Nephron progenitor cell (in vitro differentiated cells): ENCODE results near the gene INPP1.

Experiments
- DNase-seq: peaks from one replicate; pipeline ENCODE4 v3.0.0; 2021
- H3K27ac Mint-ChIP-seq: 2 replicates; pipeline ENCODE4 v1.8.0; 2021; ENCODE audit warnings: mild to moderate bottlenecking, moderate library complexity, mixed read lengths
- H3K27me3 Mint-ChIP-seq: 2 replicates; pipeline ENCODE4 v1.8.0; 2021; ENCODE audit warnings: mild to moderate bottlenecking, low read depth, mixed read lengths; ENCODE audit not compliant: poor library complexity
- H3K36me3 Mint-ChIP-seq: 2 replicates; pipeline ENCODE4 v1.8.0; 2021; ENCODE audit warnings: low read depth, mixed read lengths
- H3K4me1 Mint-ChIP-seq: 2 replicates; pipeline ENCODE4 v1.8.0; 2021; ENCODE audit warnings: mixed read lengths
- H3K4me3 Mint-ChIP-seq: 2 replicates; pipeline ENCODE4 v1.8.0; 2021; ENCODE audit warnings: mild to moderate bottlenecking, moderate library complexity, mixed read lengths
- H3K9me3 Mint-ChIP-seq: 2 replicates; pipeline ENCODE4 v1.8.0; 2021; ENCODE audit warnings: mild to moderate bottlenecking, moderate library complexity, mixed read lengths
- TF ChIP-seq, protein P1 (sequence below): fragments of 200-600 bp; sonication (generic); IDR thresholded peaks from 2 replicates; pipeline ENCODE4 v1.5.0; 2021; ENCODE audit warnings: antibody characterized with exemption

INPP1 gene

DNA sequence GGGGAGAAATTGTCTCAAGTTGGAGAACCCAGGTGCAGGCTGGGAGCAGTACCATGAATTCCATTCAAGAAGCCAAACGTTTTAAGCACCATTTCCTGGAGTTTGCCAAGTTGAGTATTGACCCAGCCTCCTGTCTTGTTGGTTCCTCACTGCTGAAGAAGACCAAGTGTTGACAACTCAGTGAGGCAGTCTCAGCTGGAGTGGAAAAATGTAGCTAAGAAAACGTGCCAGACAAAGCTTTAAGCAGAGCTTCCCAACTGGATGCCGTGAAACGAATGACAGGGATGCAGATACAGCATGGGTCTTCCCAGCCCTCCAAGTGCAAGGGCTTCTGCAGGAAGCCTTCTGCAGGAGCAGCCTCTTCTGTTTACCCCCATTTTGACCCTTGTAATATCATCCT, 778 bp upstream of the INPP1 start:
- TF ChIP-seq, protein P1, sequence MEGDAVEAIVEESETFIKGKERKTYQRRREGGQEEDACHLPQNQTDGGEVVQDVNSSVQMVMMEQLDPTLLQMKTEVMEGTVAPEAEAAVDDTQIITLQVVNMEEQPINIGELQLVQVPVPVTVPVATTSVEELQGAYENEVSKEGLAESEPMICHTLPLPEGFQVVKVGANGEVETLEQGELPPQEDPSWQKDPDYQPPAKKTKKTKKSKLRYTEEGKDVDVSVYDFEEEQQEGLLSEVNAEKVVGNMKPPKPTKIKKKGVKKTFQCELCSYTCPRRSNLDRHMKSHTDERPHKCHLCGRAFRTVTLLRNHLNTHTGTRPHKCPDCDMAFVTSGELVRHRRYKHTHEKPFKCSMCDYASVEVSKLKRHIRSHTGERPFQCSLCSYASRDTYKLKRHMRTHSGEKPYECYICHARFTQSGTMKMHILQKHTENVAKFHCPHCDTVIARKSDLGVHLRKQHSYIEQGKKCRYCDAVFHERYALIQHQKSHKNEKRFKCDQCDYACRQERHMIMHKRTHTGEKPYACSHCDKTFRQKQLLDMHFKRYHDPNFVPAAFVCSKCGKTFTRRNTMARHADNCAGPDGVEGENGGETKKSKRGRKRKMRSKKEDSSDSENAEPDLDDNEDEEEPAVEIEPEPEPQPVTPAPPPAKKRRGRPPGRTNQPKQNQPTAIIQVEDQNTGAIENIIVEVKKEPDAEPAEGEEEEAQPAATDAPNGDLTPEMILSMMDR: no peak
- no peak for DNase-seq
- H3K36me3 Mint-ChIP-seq: no peaks in the 10 kb centered on the region
- H3K9me3 Mint-ChIP-seq: no peaks in the 10 kb centered on the region
- peak overlapping the region; percentile 82 for H3K4me3 Mint-ChIP-seq
- H3K27ac Mint-ChIP-seq: no peak overlapping the region
- H3K27me3 Mint-ChIP-seq: peaks cover 22% of the 10 kb centered on the region
- peaks cover 9% of the 10 kb centered on the region for H3K4me1 Mint-ChIP-seq

DNA sequence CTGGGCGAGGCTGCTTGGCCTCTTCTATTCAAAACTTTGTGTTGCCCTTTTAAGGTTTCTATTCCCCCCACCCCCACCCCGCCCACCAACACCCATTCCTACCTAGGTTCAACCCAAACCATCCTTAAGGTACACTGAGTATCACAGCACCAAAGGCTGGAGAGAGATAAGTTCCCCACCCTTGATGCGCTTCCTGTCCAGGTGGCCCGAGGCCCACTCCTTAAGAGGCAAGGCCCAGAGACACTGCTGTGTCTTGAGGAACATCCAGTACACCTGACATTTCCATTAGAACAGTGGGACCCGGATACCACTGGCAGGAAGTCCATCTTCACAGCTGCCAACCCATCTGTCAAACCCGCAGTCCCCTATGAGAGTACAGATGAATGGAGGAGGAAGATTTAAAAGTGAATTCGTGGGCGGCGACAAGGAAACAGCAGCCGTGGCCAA, 277 bp upstream of the INPP1 start:
- no peaks in the 10 kb centered on the region for H3K36me3 Mint-ChIP-seq
- peaks cover 22% of the 10 kb centered on the region for H3K27me3 Mint-ChIP-seq

DNA sequence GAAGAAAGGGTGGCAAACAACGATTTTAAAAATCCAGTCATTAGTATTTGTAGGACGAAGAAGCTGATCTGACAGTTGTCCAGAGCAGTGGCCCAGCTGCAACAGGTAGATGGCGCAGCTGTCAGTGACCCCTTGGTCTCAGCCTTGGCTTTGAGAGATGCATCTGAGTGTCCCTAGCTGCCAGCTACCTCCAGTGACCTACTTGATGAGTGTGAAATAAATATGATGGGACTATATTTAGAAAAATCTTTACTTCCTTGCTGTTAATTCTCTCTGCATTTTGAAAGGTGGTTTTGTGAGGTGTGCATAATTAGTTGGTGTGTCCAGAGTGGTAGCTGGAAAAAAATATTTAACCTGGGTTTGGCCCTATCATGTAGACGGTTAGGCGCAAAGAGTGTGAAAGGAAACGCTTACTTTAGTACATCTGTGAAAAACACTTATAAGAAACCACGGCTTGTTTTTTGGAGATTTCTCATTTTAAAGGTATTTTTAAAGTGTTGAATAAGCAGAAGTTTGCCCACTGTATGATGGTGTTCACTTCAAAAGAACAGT, 963 bp downstream of the INPP1 start:
- Mint-ChIP-seq H3K36me3 (no peaks in the 10 kb centered on the region), H3K27ac (no peak overlapping the region), H3K4me3 (peak overlapping the region; percentile 89), H3K9me3 (no peaks in the 10 kb centered on the region), H3K4me1 (peaks cover 9% of the 10 kb centered on the region), H3K27me3 (peaks cover 22% of the 10 kb centered on the region)
- TF ChIP-seq, protein P1: peak; percentile 16
- no peak for DNase-seq

More for the DNA sequence above, 277 bp upstream of the INPP1 start:
- H3K27ac Mint-ChIP-seq: no peak overlapping the region
- H3K4me1 Mint-ChIP-seq: peaks cover 9% of the 10 kb centered on the region
- H3K9me3 Mint-ChIP-seq: no peaks in the 10 kb centered on the region
- TF ChIP-seq, protein P1: no peak
- DNase-seq: no peak
- H3K4me3 Mint-ChIP-seq: peak overlapping the region; percentile 82

DNA sequence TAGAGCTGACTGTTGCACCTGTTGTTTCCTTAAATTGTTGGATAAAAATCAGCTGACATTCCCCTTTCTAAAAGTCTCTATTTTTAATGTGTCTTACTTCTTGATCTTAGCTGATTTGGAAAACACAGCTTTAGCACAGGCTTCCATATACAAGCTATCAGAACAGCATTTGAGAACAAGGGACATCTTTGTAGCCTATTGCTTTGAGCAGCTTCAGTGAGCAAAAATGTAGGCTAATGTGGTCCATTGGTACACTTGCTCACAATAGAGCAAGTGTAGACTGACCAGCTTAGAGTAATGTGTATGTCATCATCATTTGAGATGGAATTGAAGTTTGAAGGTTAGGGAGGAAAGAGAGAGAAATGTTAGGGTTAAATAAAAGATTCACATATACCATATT, 7.0 kb downstream of the INPP1 start:
- H3K9me3 Mint-ChIP-seq: no peaks in the 10 kb centered on the region
- no peak overlapping the region for H3K4me3 Mint-ChIP-seq
- no peak for DNase-seq
- H3K36me3 Mint-ChIP-seq: no peaks in the 10 kb centered on the region
- H3K4me1 Mint-ChIP-seq: peaks cover 7% of the 10 kb centered on the region
- no peak overlapping the region for H3K27ac Mint-ChIP-seq
- H3K27me3 Mint-ChIP-seq: peaks cover 6% of the 10 kb centered on the region
- TF ChIP-seq, protein P1: no peak

DNA sequence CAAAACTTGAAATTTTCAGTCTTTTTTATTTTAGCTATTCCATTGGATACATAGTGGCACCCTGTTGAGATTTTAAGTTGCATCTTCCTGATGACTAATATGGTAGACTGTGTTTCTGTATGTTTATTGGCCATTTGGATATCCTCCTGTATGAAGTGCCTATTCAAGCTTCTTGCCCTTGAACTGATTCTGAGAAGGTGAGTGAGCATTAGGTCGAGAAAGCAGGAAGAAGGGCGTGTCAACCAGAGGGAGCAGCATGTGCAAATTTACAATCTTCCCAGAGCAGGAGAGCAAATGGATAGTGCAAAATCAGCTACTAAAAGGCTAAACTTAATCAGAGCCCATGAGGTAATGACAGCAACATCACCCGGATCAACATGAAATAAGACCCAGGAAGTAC, 8.6 kb downstream of the INPP1 start:
- H3K27me3 Mint-ChIP-seq: no peaks in the 10 kb centered on the region
- H3K4me3 Mint-ChIP-seq: no peak overlapping the region
- H3K36me3 Mint-ChIP-seq: no peaks in the 10 kb centered on the region
- no peaks in the 10 kb centered on the region for H3K9me3 Mint-ChIP-seq
- TF ChIP-seq, protein P1: no peak
- peaks cover 13% of the 10 kb centered on the region for H3K4me1 Mint-ChIP-seq
- H3K27ac Mint-ChIP-seq: no peak overlapping the region
- no peak for DNase-seq
